GM12878 (cell line): ENCODE measurements around the gene SLAMF1. TPM values are rescaled to one million over a fixed set of nuclear protein-coding genes. Genes with fewer than 3 reads are reported as not detected.
A peak's percentile ranks its signal among the peaks of the same experiment; 100 is the strongest.

ENCODE experiments used
- ATF7 ChIP-seq: fragments of 450-650 bp; IDR thresholded peaks from 2 replicates; pipeline ENCODE4 v1.6.1; 2016; ENCODE audit warnings: low read depth, mild to moderate bottlenecking
- BCL3 ChIP-seq: IDR thresholded peaks from 2 replicates; pipeline ENCODE4 v1.6.1; 2011; ENCODE audit warnings: borderline replicate concordance, low read depth, mild to moderate bottlenecking, moderate library complexity, low read length; ENCODE audit not compliant: insufficient read depth, poor library complexity, severe bottlenecking
- E2F4 ChIP-seq: IDR thresholded peaks from 2 replicates; pipeline ENCODE4 v1.6.1; 2012; ENCODE audit warnings: low read depth, low read length, improper control_type of control experiment
- ELK1 ChIP-seq: IDR thresholded peaks from 2 replicates; pipeline ENCODE4 v1.6.1; 2012; ENCODE audit warnings: low read depth, low read length, improper control_type of control experiment
- FOXM1 ChIP-seq: IDR thresholded peaks from 2 replicates; pipeline ENCODE4 v1.6.1; 2012; ENCODE audit warnings: low read depth, mild to moderate bottlenecking, inconsistent platforms, low read length, moderate library complexity
- GABPA ChIP-seq: IDR thresholded peaks from 2 replicates; pipeline ENCODE4 v1.6.1; 2014; ENCODE audit warnings: antibody characterized with exemption, low read depth, mild to moderate bottlenecking, inconsistent platforms
- HDAC2 ChIP-seq: fragments of 200-600 bp; sonication (generic); IDR thresholded peaks from 2 replicates; pipeline ENCODE4 v1.6.1; 2017
- HDGF ChIP-seq: fragments of 450-650 bp; IDR thresholded peaks from 2 replicates; pipeline ENCODE4 v1.6.1; 2016; ENCODE audit warnings: antibody characterized with exemption
- IRF3 ChIP-seq: fragments of 450-650 bp; IDR thresholded peaks from 2 replicates; pipeline ENCODE4 v1.6.1; 2014; ENCODE audit warnings: mild to moderate bottlenecking
- MLLT1 ChIP-seq: fragments of 450-650 bp; IDR thresholded peaks from 2 replicates; pipeline ENCODE4 v1.6.1; 2016; ENCODE audit warnings: mild to moderate bottlenecking
- MXI1 ChIP-seq: fragments of 150-350 bp; IDR thresholded peaks from 2 replicates; pipeline ENCODE4 v1.6.1; 2011; ENCODE audit warnings: low read depth, mild to moderate bottlenecking, inconsistent platforms, low read length, improper control_type of control experiment
- NBN ChIP-seq: fragments of 450-650 bp; IDR thresholded peaks from 2 replicates; pipeline ENCODE4 v1.6.1; 2016
- NFYA ChIP-seq: IDR thresholded peaks from 2 replicates; pipeline ENCODE4 v1.6.1; 2011; ENCODE audit warnings: low read depth, mild to moderate bottlenecking, low read length, improper control_type of control experiment, borderline replicate concordance
- PKNOX1 ChIP-seq: fragments of 450-650 bp; IDR thresholded peaks from 2 replicates; pipeline ENCODE4 v1.6.1; 2016; ENCODE audit warnings: mild to moderate bottlenecking
- RUNX3 ChIP-seq: IDR thresholded peaks from 2 replicates; pipeline ENCODE4 v1.6.1; 2012; ENCODE audit warnings: low read length, inconsistent platforms
- SREBF2 ChIP-seq: IDR thresholded peaks from 2 replicates; pipeline ENCODE4 v1.6.1; 2012; ENCODE audit warnings: mild to moderate bottlenecking, low read length
- YY1 ChIP-seq: IDR thresholded peaks from 2 replicates; pipeline ENCODE4 v1.6.1; 2011; ENCODE audit warnings: low read depth, mild to moderate bottlenecking, low read length
- ZNF687 ChIP-seq: fragments of 450-650 bp; IDR thresholded peaks from 2 replicates; pipeline ENCODE4 v1.6.1; 2017; ENCODE audit warnings: mild to moderate bottlenecking, moderate library complexity
- polyA plus RNA-seq, 11 experiments: library from polyadenylated mRNA; depleted of rRNA in 4 of 11; unstranded in 6 of 11; stranded (reverse) in 5 of 11; fragments of >200 nt; fragmentation: Nextera tagmentation in 4 of 11; fragmentation: Illumina TruSeq in 1 of 11; extraction: Ambion mirVana in 4 of 11; extraction: Trizol in 1 of 11; gene quantifications; 1 replicate in 1 of 11; 2 replicates in 10 of 11; pipeline versions ENCODE4 v1.2.1 to v1.2.3, GENCODE V29; 2011 to 2016; ENCODE audit warnings: inconsistent platforms in 2 of 11, missing spikeins in 2 of 11, low read depth in 1 of 11
- total RNA-seq, 4 experiments: library from RNA; depleted of rRNA in 3 of 4; stranded (reverse); fragments of >200 nt in 3 of 4; fragmentation: Illumina TruSeq in 1 of 4; extraction: Trizol in 1 of 4; gene quantifications; 2 replicates each; pipeline versions ENCODE4 v1.2.1 to v1.2.3, GENCODE V29; 2013 to 2021

Gene SLAMF1
- total and polyA plus RNA-seq, 10 of the 15 experiments (the other 5 are each of a cell fraction or from before 2014, with no cell fraction given) = 87.3 to 260 (median 131) TPM

- TF ChIP-seq IRF3 = no peak
- no peak for TF ChIP-seq ELK1
- TF ChIP-seq GABPA = no peak
- TF ChIP-seq HDAC2 = no peak
- TF ChIP-seq NBN = peak; percentile 81
- TF ChIP-seq YY1 = peak; percentile 89
- TF ChIP-seq NFYA = no peak
- peak; percentile 94 for TF ChIP-seq MLLT1
- TF ChIP-seq ZNF687 = 0 out of 2 replicates have a peak, but pooled peaks have one; percentile 23
- no peak for TF ChIP-seq SREBF2
- no peak for TF ChIP-seq E2F4
- TF ChIP-seq RUNX3 = peak; percentile 84
- TF ChIP-seq BCL3 = no peak
- peak; percentile 95 for TF ChIP-seq ATF7
- no peak for TF ChIP-seq PKNOX1
- no peak for TF ChIP-seq FOXM1
- no peak for TF ChIP-seq MXI1
- peak; percentile 74; the same call in 1 of the 2 replicates for TF ChIP-seq HDGF
Measured at GRCh38 chr1:160641323-160642280, 5.2 kb downstream of the SLAMF1 start (continued).
